NK-92 (cell line): ENCODE measurements around the gene SLC35D2.
"Not testable (repeated sequence)": the region's sequence is repeated elsewhere in the genome, so short reads cannot be mapped to it uniquely, and the experiment has no call there.

Experiments used
- DNase-seq: peaks from one replicate; lab custom pipeline; 2025; ENCODE audit not compliant: unreplicated experiment; lab: John Stamatoyannopoulos, UW

SLC35D2 gene

DNA sequence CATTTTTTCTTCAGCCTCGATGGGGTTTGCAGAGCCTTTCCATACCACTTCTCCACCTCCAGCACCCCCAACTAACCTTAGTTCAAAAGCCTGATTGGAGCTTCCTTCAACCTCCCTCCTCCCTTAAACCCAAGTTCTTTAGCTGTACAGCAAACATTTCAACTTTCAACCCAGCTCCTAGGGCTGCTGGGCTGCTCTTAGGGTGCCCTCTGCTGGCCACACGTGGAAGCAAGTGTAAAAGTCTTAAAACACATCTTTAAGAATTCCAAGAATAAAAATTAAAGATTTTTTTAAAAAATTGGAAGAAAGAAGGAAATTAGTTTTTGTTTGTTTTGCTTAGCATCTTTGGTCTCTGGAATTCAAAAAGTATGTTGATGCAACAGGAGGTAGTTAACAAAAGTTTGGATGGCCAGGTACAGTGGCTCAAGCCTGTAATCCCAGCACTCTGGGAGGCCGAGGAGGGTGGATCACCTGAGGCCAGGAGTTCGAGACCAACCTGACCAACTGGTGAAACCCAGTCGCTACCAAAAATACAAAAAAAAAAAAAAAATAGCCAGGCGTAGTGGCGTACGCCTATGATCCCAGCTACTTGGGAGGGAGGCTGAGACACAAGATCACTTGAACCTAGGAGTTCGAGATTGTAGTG is 66.1 kb downstream of the SLC35D2 start:
- no peak for DNase-seq

- no peak for DNase-seq
Measured at GRCh38 chr9:96309850-96310249, 73.7 kb downstream of the SLC35D2 start.

DNA sequence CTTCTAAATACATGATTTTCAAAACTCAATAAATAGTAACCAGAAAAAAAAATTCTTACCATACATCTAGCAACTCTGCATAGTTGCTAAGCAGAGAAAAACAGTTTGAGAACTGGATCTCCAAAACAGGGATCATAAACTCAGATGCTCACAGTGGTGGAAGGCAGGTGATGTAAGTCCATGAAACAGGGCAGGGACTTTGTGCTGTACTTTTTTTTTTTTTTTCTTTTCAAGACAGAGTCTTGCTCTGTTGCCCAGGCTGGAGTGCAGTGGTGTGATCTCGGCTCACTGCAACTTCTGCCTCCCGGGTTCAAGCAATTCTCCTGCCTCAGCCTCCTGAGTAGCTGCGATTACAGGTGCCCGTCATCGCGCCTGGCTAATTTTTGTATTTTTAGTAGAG is 76.6 kb downstream of the SLC35D2 start:
- not testable (repeated sequence) for DNase-seq

DNA sequence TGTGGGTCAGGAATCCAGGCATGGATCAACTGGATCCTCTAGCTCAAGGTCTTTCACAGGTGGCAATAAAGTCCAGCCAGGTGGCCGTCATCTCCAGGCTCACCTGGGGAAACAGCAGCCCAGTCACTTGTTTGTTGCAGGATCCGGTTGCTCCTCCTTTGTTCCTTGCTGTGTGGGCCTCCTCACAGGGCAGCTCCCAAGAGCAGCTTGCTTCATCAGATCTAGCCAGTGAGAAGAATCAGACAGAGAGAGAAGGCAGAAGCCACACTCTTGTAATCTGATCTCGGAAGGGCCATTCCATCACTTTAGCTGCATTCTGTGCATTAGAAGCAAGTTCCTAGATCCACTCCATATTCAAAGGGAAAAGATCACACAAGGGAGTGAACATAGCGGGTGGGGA is 78.3 kb downstream of the SLC35D2 start:
- no peak for DNase-seq

GRCh38 chr9:96304230-96304629 is 79.3 kb downstream of the SLC35D2 start:
- DNase-seq: no peak

DNA sequence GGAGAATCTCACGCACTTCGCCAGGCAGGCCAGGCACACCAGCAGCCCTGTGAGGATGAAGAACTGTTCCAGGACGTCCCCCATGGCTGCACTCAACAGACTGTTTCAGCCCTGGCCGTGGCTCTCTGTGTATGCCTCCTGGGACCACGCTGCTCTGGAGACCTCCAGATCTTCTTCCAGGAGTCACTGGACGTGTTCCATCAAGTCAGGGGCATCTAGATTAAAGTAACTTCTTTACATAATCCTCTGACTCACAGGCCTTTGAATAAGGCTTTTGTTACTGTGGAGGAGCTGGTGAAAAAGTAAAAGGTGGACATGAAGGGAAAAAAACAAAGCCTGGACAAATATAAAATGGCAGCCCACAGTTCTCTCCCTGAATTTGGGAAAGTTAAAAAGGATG is 81.5 kb downstream of the SLC35D2 start, which contains the start of gene HSD17B3:
Gene HSD17B3, minus strand, starts transcription at position 156 of the 400 bp plus-strand sequence. Its CDS starts 72 bp downstream, at position 84.
- DNase-seq: no peak

- no peak for DNase-seq
Measured at GRCh38 chr9:96299823-96300222, 83.7 kb downstream of the SLC35D2 start.

GRCh38 chr9:96294159-96294545 is 89.4 kb downstream of the SLC35D2 start:
- no peak for DNase-seq

GRCh38 chr9:96293498-96294158 is 89.9 kb downstream of the SLC35D2 start:
- no peak for DNase-seq

DNA sequence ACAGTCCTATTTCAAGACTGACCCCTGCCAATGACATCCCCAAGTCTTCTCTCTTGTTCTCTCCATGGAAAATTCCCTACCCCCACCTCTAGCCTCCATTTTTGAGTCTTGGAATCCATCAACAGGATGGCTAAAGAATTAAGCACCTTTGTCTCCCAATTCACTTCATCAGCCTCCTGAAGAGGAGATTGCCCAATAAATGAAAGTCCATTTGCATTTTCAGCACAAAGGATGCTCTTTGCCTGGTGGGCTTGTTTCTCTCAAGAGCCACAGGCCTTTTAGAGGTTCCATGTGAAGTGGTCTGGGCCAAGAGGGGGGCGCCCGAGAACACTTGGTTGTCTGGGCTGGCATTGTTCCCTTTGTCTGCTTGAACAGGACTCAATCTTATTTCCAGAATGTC is 94.1 kb downstream of the SLC35D2 start:
- no peak for DNase-seq

- DNase-seq: no peak
Measured at GRCh38 chr9:96281641-96282040, 101.9 kb downstream of the SLC35D2 start.

DNA sequence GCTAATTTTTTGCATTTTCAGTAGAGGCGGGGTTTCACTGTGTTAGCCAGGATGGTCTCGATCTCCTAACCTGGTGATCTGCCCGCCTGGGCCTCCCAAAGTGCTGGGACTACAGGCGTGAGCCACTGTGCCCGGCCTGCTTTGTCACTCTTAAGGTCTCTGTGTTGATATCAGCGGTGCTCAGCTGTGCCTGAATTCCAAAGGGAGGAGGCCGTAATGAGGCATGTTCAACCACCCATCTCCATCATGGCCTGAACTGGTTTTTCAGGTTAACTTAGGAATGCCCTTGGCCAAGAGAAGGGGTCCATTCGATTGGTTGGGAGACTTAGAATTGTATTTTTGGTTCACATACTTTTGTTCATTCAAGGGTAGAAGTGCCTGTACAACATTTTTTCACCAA is 103.6 kb downstream of the SLC35D2 start:
- no peak for DNase-seq

DNA sequence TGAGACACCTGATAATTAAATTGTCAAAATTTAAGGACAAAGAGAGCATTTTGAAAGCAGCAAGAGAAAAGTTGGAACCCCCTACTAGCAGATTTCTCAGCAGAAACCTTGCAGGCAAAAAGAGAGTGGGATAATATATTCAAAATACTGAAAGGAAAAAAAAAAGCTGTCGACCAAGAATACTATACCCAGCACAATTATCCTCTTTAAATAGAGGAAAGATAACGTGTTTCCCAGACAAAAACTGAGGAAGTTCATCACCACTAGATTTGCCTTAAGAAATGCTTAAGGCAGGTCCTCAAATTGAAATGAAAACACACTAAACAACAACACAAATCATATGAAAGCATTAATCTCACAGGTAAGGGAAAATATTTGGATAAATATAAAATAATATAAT is 108.6 kb downstream of the SLC35D2 start:
- no peak for DNase-seq
